SK-N-SH (cell line): Measurements from ENCODE around the gene FLT1. TPM values are rescaled to one million over a fixed set of nuclear protein-coding genes. Genes with fewer than 3 reads are reported as not detected.

Source experiments
- CTCF ChIA-PET: fragments of 300-600, 350-600 bp; formaldehyde crosslinking; extraction: SDS; loops from one replicate; lab custom pipeline; 2021; lab: Yijun Ruan, JAX
- POLR2A ChIA-PET: fragments of 350-600 bp; sonication (Branson Sonifier 250); formaldehyde crosslinking; extraction: SDS; loops from one replicate; lab custom pipeline; 2020; ENCODE audit warnings: antibody characterized with exemption, inconsistent platforms; lab: Yijun Ruan, JAX
- DNase-seq: peaks from one replicate; pipeline ENCODE4 v3.0.0; 2012
- H2AFZ ChIP-seq: fragments of 200-600 bp; sonication (generic); 2 replicates; pipeline ENCODE4 v1.8.1; 2016; ENCODE audit warnings: antibody characterized with exemption, mild to moderate bottlenecking, low read depth
- H3F3A ChIP-seq: fragments of 200-600 bp; sonication (generic); replicated peaks from 2 replicates; pipeline ENCODE3; 2016; ENCODE audit warnings: antibody characterized with exemption, mild to moderate bottlenecking; ENCODE audit not compliant: insufficient read depth
- H3K27ac ChIP-seq, 2 experiments: fragments of 200-500 bp in 1 of 2; fragments of 200-600 bp in 1 of 2; sonication (Bioruptor generic) in 1 of 2; sonication (generic), shearing (Covaris generic) in 1 of 2; 2 replicates each; pipeline versions ENCODE4 v1.5.1 to v1.6.1; 2014 to 2016; ENCODE audit warnings: low read depth in 2 of 2, inconsistent platforms in 1 of 2, low read length in 1 of 2, mild to moderate bottlenecking in 1 of 2, mixed read lengths in 1 of 2
- H3K27me3 ChIP-seq: fragments of 200-600 bp; sonication (generic), shearing (Covaris generic); 2 replicates; pipeline ENCODE4 v1.6.1; 2016; ENCODE audit warnings: mixed run types; ENCODE audit not compliant: insufficient read depth
- H3K36me3 ChIP-seq, 2 experiments: fragments of 200-500 bp in 1 of 2; fragments of 200-600 bp in 1 of 2; sonication (Bioruptor generic) in 1 of 2; sonication (generic) in 1 of 2; replicated peaks in 1 of 2; 2 replicates each; pipeline versions ENCODE3 to v1.5.1; 2014 to 2016; ENCODE audit warnings: low read length in 1 of 2, mild to moderate bottlenecking in 1 of 2; ENCODE audit not compliant: insufficient read depth in 2 of 2, control insufficient read depth in 1 of 2
- H3K4me1 ChIP-seq, 2 experiments: fragments of 200-500 bp in 1 of 2; fragments of 200-600 bp in 1 of 2; sonication (Bioruptor generic) in 1 of 2; sonication (generic), shearing (Covaris generic) in 1 of 2; 2 replicates each; pipeline versions ENCODE4 v1.5.1 to v1.6.1; 2014 to 2016; ENCODE audit warnings: low read depth in 1 of 2, low read length in 1 of 2, mixed run types in 1 of 2; ENCODE audit not compliant: insufficient read depth in 2 of 2, control insufficient read depth in 1 of 2
- H3K4me2 ChIP-seq: fragments of 200-600 bp; sonication (generic), shearing (Covaris generic); 2 replicates; pipeline ENCODE4 v1.6.1; 2017; ENCODE audit warnings: mixed run types
- H3K4me3 ChIP-seq, 2 experiments: fragments of 200-500 bp in 1 of 2; fragments of 200-600 bp in 1 of 2; sonication (Bioruptor generic) in 1 of 2; sonication (generic), shearing (Covaris generic) in 1 of 2; 2 replicates each; pipeline versions ENCODE4 v1.5.1 to v1.8.1; 2014 to 2016; ENCODE audit warnings: low read depth in 2 of 2, inconsistent platforms in 1 of 2, low read length in 1 of 2, mild to moderate bottlenecking in 1 of 2, mixed read lengths in 1 of 2, moderate library complexity in 1 of 2
- H3K79me2 ChIP-seq: fragments of 200-600 bp; sonication (generic); 2 replicates; pipeline ENCODE4 v1.8.1; 2017; ENCODE audit warnings: mild to moderate bottlenecking; ENCODE audit not compliant: insufficient read depth
- H3K9ac ChIP-seq: fragments of 200-600 bp; sonication (generic); 2 replicates; pipeline ENCODE4 v1.6.1; 2017; ENCODE audit warnings: mixed run types
- H3K9me2 ChIP-seq: fragments of 200-600 bp; sonication (generic); 2 replicates; pipeline ENCODE4 v1.6.1; 2017; ENCODE audit warnings: mixed run types
- H3K9me3 ChIP-seq: fragments of 200-600 bp; sonication (generic); 2 replicates; pipeline ENCODE4 v1.6.1; 2017; ENCODE audit warnings: mixed run types, mild to moderate bottlenecking, moderate library complexity
- H4K20me1 ChIP-seq: fragments of 200-600 bp; sonication (generic); 2 replicates; pipeline ENCODE4 v1.6.1; 2017; ENCODE audit warnings: mild to moderate bottlenecking, mixed run types; ENCODE audit not compliant: insufficient read depth
- JUND ChIP-seq: IDR thresholded peaks from 2 replicates; pipeline ENCODE4 v1.4.0; 2012
- MEF2A ChIP-seq: IDR thresholded peaks from 2 replicates; pipeline ENCODE4 v1.4.0; 2012; ENCODE audit warnings: low read depth, borderline replicate concordance
- MXI1 ChIP-seq: IDR thresholded peaks from 2 replicates; pipeline ENCODE4 v1.6.1; 2012; ENCODE audit warnings: mild to moderate bottlenecking, low read depth, low read length, improper control_type of control experiment
- NRF1 ChIP-seq: IDR thresholded peaks from 2 replicates; pipeline ENCODE4 v1.6.1; 2012; ENCODE audit warnings: low read depth, mild to moderate bottlenecking, low read length
- RAD21 ChIP-seq: IDR thresholded peaks from 2 replicates; pipeline ENCODE4 v1.6.1; 2012; ENCODE audit warnings: mild to moderate bottlenecking, low read length
- RFX5 ChIP-seq: IDR thresholded peaks from 2 replicates; pipeline ENCODE4 v1.6.1; 2012; ENCODE audit warnings: mild to moderate bottlenecking, improper control_type of control experiment, low read length
- RXRA ChIP-seq: IDR thresholded peaks from 2 replicates; pipeline ENCODE4 v1.4.0; 2012; ENCODE audit warnings: low read depth, mild to moderate bottlenecking, borderline replicate concordance
- TCF12 ChIP-seq: IDR thresholded peaks from 2 replicates; pipeline ENCODE4 v1.4.0; 2012
- WGBS: methylation state at CpG from one replicate; pipeline ENCODE4 v1.1.6; 2017; ENCODE audit warnings: low lambda C conversion rate; 5-methylcytosine and 5-hydroxymethylcytosine counted together
- polyA plus RNA-seq, 3 experiments: library from polyadenylated mRNA; depleted of rRNA; stranded (reverse); fragments of >200 nt; gene quantifications; 2 replicates each; pipeline ENCODE4 v1.2.3, GENCODE V29; 2012
- TF ChIP-seq, protein P1 (sequence below): fragments of 150-350 bp; IDR thresholded peaks from 2 replicates; pipeline ENCODE4 v1.6.1; 2017; ENCODE audit warnings: antibody characterized with exemption, low read length, low read depth, borderline replicate concordance
- TF ChIP-seq, protein P2 (sequence below): fragments of 150-350 bp; IDR thresholded peaks from 2 replicates; pipeline ENCODE4 v1.6.1; 2016; ENCODE audit warnings: mild to moderate bottlenecking, low read depth, low read length
- TF ChIP-seq, protein P3 (sequence below): IDR thresholded peaks from 2 replicates; pipeline ENCODE4 v1.4.0; 2012; ENCODE audit warnings: low read depth

The FLT1 gene
- polyA plus RNA-seq, 1 of the 3 experiments (the other 2 are of a cell fraction) = 0.20 TPM

DNA sequence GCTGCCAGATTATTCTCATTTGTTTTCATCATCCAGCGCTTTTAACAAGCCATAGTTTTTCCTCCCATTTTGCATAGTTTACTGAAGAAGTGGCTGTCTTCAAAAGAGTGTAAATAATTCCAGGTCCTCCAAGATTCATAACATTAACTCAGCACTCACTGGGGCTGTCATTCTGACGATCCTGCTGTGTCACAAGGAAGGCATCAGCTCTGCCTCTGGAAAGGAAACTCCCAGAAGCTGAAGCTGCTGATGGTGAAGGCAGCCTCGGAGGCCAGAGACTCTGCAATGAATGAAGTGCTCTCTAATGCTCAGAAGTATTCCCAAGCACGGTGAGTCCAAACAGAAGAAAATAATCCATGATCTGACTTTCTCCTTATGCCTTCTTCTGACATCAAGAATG lies 60.0 kb downstream of the FLT1 start:
- no peaks in the 10 kb centered on the region for H3K36me3 ChIP-seq
- CTCF ChIA-PET = no interaction called here
- no peak for DNase-seq
- H3F3A ChIP-seq = no peaks in the 10 kb centered on the region
- no peak overlapping the region for H3K9ac ChIP-seq
- H3K27me3 ChIP-seq = peaks cover 55% of the 10 kb centered on the region
- no peak overlapping the region for H2AFZ ChIP-seq
- no peak overlapping the region for H3K27ac ChIP-seq
- no peak for TF ChIP-seq NRF1
- TF ChIP-seq, protein P1, sequence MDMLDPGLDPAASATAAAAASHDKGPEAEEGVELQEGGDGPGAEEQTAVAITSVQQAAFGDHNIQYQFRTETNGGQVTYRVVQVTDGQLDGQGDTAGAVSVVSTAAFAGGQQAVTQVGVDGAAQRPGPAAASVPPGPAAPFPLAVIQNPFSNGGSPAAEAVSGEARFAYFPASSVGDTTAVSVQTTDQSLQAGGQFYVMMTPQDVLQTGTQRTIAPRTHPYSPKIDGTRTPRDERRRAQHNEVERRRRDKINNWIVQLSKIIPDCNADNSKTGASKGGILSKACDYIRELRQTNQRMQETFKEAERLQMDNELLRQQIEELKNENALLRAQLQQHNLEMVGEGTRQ = no peak
- no peak for TF ChIP-seq RXRA
- no peaks in the 10 kb centered on the region for H3K79me2 ChIP-seq
- H3K9me2 ChIP-seq = no peaks in the 10 kb centered on the region
- no peaks in the 10 kb centered on the region for H3K9me3 ChIP-seq
- POLR2A ChIA-PET = no interaction called here
- H4K20me1 ChIP-seq = no peaks in the 10 kb centered on the region
- H3K4me2 ChIP-seq = no peak overlapping the region
- H3K4me3 ChIP-seq = no peak overlapping the region
- H3K4me1 ChIP-seq = no peaks in the 10 kb centered on the region
- WGBS = 5% methylated on average over 4 of the region's 4 CpGs

GRCh38 chr13:28432816-28433560 lies 61.9 kb downstream of the FLT1 start:
- WGBS = 20% methylated on average over 11 of the region's 11 CpGs

More at GRCh38 chr13:28432816-28433560, 61.9 kb downstream of the FLT1 start:
- H3F3A ChIP-seq = no peaks in the 10 kb centered on the region
- no peak overlapping the region for H3K4me3 ChIP-seq
- ChIA-PET POLR2A (no interaction called here), CTCF (no interaction called here)
- no peak overlapping the region for H3K9ac ChIP-seq
- H3K9me2 ChIP-seq = no peaks in the 10 kb centered on the region
- H3K4me1 ChIP-seq = no peaks in the 10 kb centered on the region
- no peak overlapping the region for H3K27ac ChIP-seq
- H2AFZ ChIP-seq = no peak overlapping the region
- H3K4me2 ChIP-seq = no peak overlapping the region
- H3K9me3 ChIP-seq = no peaks in the 10 kb centered on the region
- H3K36me3 ChIP-seq = no peaks in the 10 kb centered on the region
- no peak for DNase-seq
- TF ChIP-seq MEF2A (no peak), RAD21 (no peak), TCF12 (no peak), MXI1 (no peak), JUND (no peak), RFX5 (no peak)
- TF ChIP-seq, protein P2, sequence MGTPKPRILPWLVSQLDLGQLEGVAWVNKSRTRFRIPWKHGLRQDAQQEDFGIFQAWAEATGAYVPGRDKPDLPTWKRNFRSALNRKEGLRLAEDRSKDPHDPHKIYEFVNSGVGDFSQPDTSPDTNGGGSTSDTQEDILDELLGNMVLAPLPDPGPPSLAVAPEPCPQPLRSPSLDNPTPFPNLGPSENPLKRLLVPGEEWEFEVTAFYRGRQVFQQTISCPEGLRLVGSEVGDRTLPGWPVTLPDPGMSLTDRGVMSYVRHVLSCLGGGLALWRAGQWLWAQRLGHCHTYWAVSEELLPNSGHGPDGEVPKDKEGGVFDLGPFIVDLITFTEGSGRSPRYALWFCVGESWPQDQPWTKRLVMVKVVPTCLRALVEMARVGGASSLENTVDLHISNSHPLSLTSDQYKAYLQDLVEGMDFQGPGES = no peak
- TF ChIP-seq, protein P3, sequence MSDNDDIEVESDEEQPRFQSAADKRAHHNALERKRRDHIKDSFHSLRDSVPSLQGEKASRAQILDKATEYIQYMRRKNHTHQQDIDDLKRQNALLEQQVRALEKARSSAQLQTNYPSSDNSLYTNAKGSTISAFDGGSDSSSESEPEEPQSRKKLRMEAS = no peak
- peaks cover 41% of the 10 kb centered on the region for H3K27me3 ChIP-seq
- H4K20me1 ChIP-seq = no peaks in the 10 kb centered on the region
- no peaks in the 10 kb centered on the region for H3K79me2 ChIP-seq
